T47D (cell line): ENCODE measurements around the gene UBR7.
"Not testable (repeated sequence)": the region's sequence is repeated elsewhere in the genome, so short reads cannot be mapped to it uniquely, and the experiment has no call there.

Experiments used
- DNase-seq, 2 experiments: peaks; one replicate each; pipeline versions ENCODE4 v3.0.0 to v3.0.0-alpha.2; 2011 to 2012; ENCODE audit warnings: low read depth in 1 of 2, low spot score in 1 of 2
- JUND ChIP-seq: IDR thresholded peaks from 2 replicates; pipeline ENCODE4 v1.6.1; 2012; ENCODE audit warnings: low read depth
- in situ Hi-C: cut with HindIII; loops from 2 replicates; pipeline ENCODE4 v1.10.0; 2016; ENCODE audit warnings: low sequenced_read_pairs, low pct_unique_long_range_greater_than_20kb

UBR7 gene

GRCh38 chr14:93212432-93212831, 5.4 kb downstream of the UBR7 start:
- no peak for TF ChIP-seq JUND

GRCh38 chr14:93214598-93214997, 7.5 kb downstream of the UBR7 start:
- DNase-seq = no peak
- TF ChIP-seq JUND = no peak
- in situ Hi-C loops = no loop called here

More at GRCh38 chr14:93212432-93212831, 5.4 kb downstream of the UBR7 start:
- DNase-seq = no peak
- in situ Hi-C loops = no loop called here

- in situ Hi-C loops = no loop called here
- TF ChIP-seq JUND = no peak
- DNase-seq = peak; percentile 67 to 85
Measured at GRCh38 chr14:93219103-93219726, 12.2 kb downstream of the UBR7 start.

- in situ Hi-C loops = no loop called here
- no peak for DNase-seq
Measured at GRCh38 chr14:93220509-93220908, 13.5 kb downstream of the UBR7 start.

GRCh38 chr14:93223565-93223964, 16.5 kb downstream of the UBR7 start:
- TF ChIP-seq JUND = no peak
- DNase-seq = no peak
- in situ Hi-C loops = no loop called here

More at GRCh38 chr14:93220509-93220908, 13.5 kb downstream of the UBR7 start:
- TF ChIP-seq JUND = no peak

GRCh38 chr14:93228550-93228949, 21.5 kb downstream of the UBR7 start:
- TF ChIP-seq JUND = no peak
- in situ Hi-C loops = no loop called here

GRCh38 chr14:93230539-93230938, 23.5 kb downstream of the UBR7 start:
- no peak for DNase-seq
- no peak for TF ChIP-seq JUND
- in situ Hi-C loops = no loop called here

More at GRCh38 chr14:93228550-93228949, 21.5 kb downstream of the UBR7 start:
- no peak for DNase-seq

- DNase-seq = peak; percentile 19 to 61
- in situ Hi-C loops = no loop called here
- no peak for TF ChIP-seq JUND
Measured at GRCh38 chr14:93231129-93231979, 24.3 kb downstream of the UBR7 start.

GRCh38 chr14:93232159-93232558, 25.1 kb downstream of the UBR7 start:
- in situ Hi-C loops = no loop called here
- no peak for DNase-seq
- TF ChIP-seq JUND = no peak

- DNase-seq, in situ Hi-C loops: not testable (repeated sequence)
Measured at GRCh38 chr14:93233078-93233477, 26.0 kb downstream of the UBR7 start.

- no peak for TF ChIP-seq JUND
- in situ Hi-C loops = no loop called here
- DNase-seq = peak in 1 of 2 experiments; percentile 21
Measured at GRCh38 chr14:93234798-93235197, 27.7 kb downstream of the UBR7 start.

- in situ Hi-C loops = no loop called here
- DNase-seq = no peak
- TF ChIP-seq JUND = no peak
Measured at GRCh38 chr14:93239869-93240677, 33.0 kb downstream of the UBR7 start.

GRCh38 chr14:93240678-93241000, 33.6 kb downstream of the UBR7 start:
- DNase-seq = no peak
- in situ Hi-C loops = no loop called here
- no peak for TF ChIP-seq JUND
